Stimulated activated CD4-positive, alpha-beta T cell treated with anti-CD3 and anti-CD28 coated beads, Interleukin-4, amount 100 ng/mL, for 1 hour (primary cell): Measurements from ENCODE around the gene SMARCB1.

ENCODE experiments used
- DNase-seq: peaks from one replicate; pipeline ENCODE4 v3.0.0-alpha.2; 2020

Gene SMARCB1

GRCh38 chr22:23833017-23833751 lies 46.4 kb downstream of the SMARCB1 start:
- no peak for DNase-seq

- no peak for DNase-seq
Observed at GRCh38 chr22:23833911-23834317, 47.1 kb downstream of the SMARCB1 start.

- no peak for DNase-seq
Observed at GRCh38 chr22:23834406-23834792, 47.6 kb downstream of the SMARCB1 start.

GRCh38 chr22:23834793-23835483 lies 48.2 kb downstream of the SMARCB1 start:
- DNase-seq, result no peak

GRCh38 chr22:23835484-23836144 lies 48.8 kb downstream of the SMARCB1 start:
- DNase-seq, result no peak

GRCh38 chr22:23836281-23836680 lies 49.5 kb downstream of the SMARCB1 start:
- no peak for DNase-seq

GRCh38 chr22:23836692-23837495 lies 50.1 kb downstream of the SMARCB1 start:
- DNase-seq, result no peak

- DNase-seq, result no peak
Observed at GRCh38 chr22:23837496-23837859, 50.7 kb downstream of the SMARCB1 start.

- DNase-seq, result no peak
Observed at GRCh38 chr22:23837911-23838680, 51.3 kb downstream of the SMARCB1 start.

- peak; percentile 92 for DNase-seq
Observed at GRCh38 chr22:23838681-23839468, 52.1 kb downstream of the SMARCB1 start, which contains the start of gene DERL3. TSS of gene DERL3 (minus strand) at chr22:23839006. CDS start at chr22:23838987, 19 bp downstream.

- DNase-seq, result no peak
Observed at GRCh38 chr22:23840026-23840425, 53.3 kb downstream of the SMARCB1 start.

GRCh38 chr22:23841292-23841691 lies 54.5 kb downstream of the SMARCB1 start:
- no peak for DNase-seq

GRCh38 chr22:23841736-23842445 lies 55.1 kb downstream of the SMARCB1 start:
- DNase-seq, result no peak

- DNase-seq, result no peak
Observed at GRCh38 chr22:23842599-23842998, 55.8 kb downstream of the SMARCB1 start.

GRCh38 chr22:23844739-23845202 lies 58.0 kb downstream of the SMARCB1 start:
- DNase-seq, result no peak

GRCh38 chr22:23845265-23846080 lies 58.7 kb downstream of the SMARCB1 start:
- no peak for DNase-seq

- no peak for DNase-seq
Observed at GRCh38 chr22:23846081-23846469, 59.3 kb downstream of the SMARCB1 start.

GRCh38 chr22:23847310-23847920 lies 60.6 kb downstream of the SMARCB1 start:
- no peak for DNase-seq
